Testis (tissue), 2 donors: Measurements from ENCODE around the gene WNT2B.

ENCODE experiments used
- CTCF ChIP-seq, 3 experiments: fragments of 450-650 bp in 2 of 3; fragments of 200-600 bp in 1 of 3; sonication (generic) in 1 of 3; IDR thresholded peaks; one replicate each; pipeline ENCODE4 v1.5.1; 2016 to 2019; ENCODE audit warnings: antibody characterized with exemption in 3 of 3, mild to moderate bottlenecking in 2 of 3, moderate library complexity in 1 of 3
- POLR2A ChIP-seq: fragments of 450-650 bp; IDR thresholded peaks from one replicate; pipeline ENCODE4 v1.6.1; 2017; ENCODE audit warnings: antibody characterized with exemption, mild to moderate bottlenecking, moderate library complexity

- no peak for TF ChIP-seq CTCF (IDR thresholded peaks at IDR 0.05)
- no peak for TF ChIP-seq POLR2A
Observed at GRCh38 chr1:112549590-112549989, 40.8 kb downstream of the WNT2B start.
